NT2/D1 (cell line): Measurements from ENCODE around the gene MAS1L.

Source experiments
- DNase-seq: peaks from one replicate; pipeline ENCODE4 v3.0.0-alpha.2; 2011; ENCODE audit warnings: low read depth, low spot score
- H3K27me3 ChIP-seq: 2 replicates; pipeline ENCODE4 v1.6.0; 2011; ENCODE audit warnings: mild to moderate bottlenecking; ENCODE audit not compliant: insufficient read length, insufficient read depth
- H3K36me3 ChIP-seq: 2 replicates; pipeline ENCODE4 v1.6.1; 2011; ENCODE audit warnings: mild to moderate bottlenecking, low read length, mixed read lengths; ENCODE audit not compliant: insufficient read depth, insufficient read length
- H3K4me1 ChIP-seq: 2 replicates; pipeline ENCODE4 v1.5.1; 2011; ENCODE audit not compliant: insufficient read depth, insufficient read length
- H3K4me3 ChIP-seq: 2 replicates; pipeline ENCODE4 v1.5.1; 2011; ENCODE audit warnings: low read depth; ENCODE audit not compliant: insufficient read length
- H3K9ac ChIP-seq: 2 replicates; pipeline ENCODE4 v1.6.0; 2011; ENCODE audit warnings: low read depth; ENCODE audit not compliant: insufficient read length
- H3K9me3 ChIP-seq: 2 replicates; pipeline ENCODE4 v1.5.1; 2011; ENCODE audit warnings: mild to moderate bottlenecking, low read length; ENCODE audit not compliant: insufficient read depth
- SUZ12 ChIP-seq: IDR thresholded peaks from 2 replicates; pipeline ENCODE4 v1.6.1; 2011; ENCODE audit not compliant: insufficient read length, insufficient read depth; ENCODE audit errors: extremely low read depth
- YY1 ChIP-seq: IDR thresholded peaks from 2 replicates; pipeline ENCODE4 v1.6.1; 2011; ENCODE audit not compliant: insufficient read length, insufficient read depth
- ZNF274 ChIP-seq: IDR thresholded peaks from 2 replicates; pipeline ENCODE4 v1.6.1; 2011; ENCODE audit warnings: mild to moderate bottlenecking, low read depth, low read length

The MAS1L gene

DNA sequence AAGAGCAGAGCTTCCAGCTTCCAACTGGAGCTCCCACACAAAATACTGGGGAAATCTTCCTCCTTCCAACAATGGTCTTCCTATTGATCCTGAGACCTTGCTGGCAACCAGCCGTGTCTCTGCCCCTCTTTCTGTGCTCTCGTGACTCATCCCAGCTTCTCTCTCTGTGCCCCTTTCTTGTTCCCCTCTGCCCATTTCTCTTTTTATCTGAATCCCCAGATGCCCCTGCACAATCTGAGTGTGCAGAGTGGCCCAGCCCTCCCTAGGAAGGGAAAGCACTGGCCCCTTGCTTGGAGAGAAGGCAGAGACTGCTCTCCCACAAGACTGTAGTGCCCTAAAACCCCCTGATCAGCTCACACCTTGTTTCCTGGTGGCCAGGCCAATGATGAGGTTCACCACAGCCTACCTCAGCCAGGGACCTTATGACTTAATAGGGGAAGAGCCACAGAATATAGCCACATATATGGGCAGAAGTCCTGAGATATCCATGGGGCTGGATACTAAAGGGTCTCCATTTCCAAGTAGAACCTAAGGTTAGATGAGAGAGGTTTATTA is 23.1 kb upstream of the MAS1L start:
- no peak for TF ChIP-seq ZNF274
- no peak for TF ChIP-seq SUZ12
- no peak for TF ChIP-seq YY1
- Histone ChIP-seq H3K9ac (no peak overlapping the region), H3K36me3 (no peaks in the 10 kb centered on the region), H3K27me3 (no peaks in the 10 kb centered on the region), H3K4me3 (no peak overlapping the region), H3K9me3 (no peaks in the 10 kb centered on the region; the same call in 1 of the 2 replicates), H3K4me1 (no peaks in the 10 kb centered on the region)
- no peak for DNase-seq

DNA sequence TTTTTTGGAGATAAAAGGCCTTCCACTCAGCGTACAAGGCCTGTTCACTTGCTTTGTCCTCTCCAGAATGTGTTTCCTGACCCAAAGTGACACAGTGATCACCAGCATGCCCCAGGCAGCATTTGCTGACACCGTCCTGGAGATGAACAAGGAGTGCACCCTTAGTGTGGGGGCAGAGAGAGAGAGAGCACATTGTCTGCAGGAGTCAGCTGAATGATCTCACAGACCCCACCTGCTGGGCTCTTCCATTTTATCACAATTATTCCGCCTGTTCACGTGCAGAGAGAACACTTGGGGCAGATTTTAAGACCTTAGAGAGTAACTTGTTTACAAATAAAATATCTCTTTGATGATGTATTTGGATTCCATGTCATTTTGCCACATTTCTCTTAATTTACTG is 22.4 kb upstream of the MAS1L start:
- no peak for TF ChIP-seq SUZ12
- no peak for TF ChIP-seq YY1
- TF ChIP-seq ZNF274, result no peak

DNA sequence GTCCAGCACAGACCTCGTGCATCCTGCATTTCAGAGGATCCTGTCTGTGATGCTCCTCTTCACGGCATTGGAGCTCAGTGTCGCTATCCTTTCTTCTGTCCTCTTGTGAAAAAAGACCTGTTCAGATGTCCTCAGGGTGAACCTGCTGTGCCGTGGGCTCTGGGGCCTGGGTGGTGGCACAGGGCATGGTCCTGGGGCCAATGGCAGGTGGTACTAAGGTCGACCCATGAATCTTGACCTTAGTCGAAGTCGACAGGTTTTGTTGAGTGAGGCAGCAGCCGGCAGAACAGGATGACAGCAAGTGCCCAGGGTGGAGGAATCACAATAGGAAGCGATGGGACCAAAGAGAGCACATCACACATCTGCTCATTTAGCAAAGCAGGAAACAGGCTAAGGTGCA is 22.0 kb upstream of the MAS1L start:
- no peaks in the 10 kb centered on the region; the same call in 1 of the 2 replicates for H3K9me3 ChIP-seq
- no peak overlapping the region for H3K4me3 ChIP-seq
- H3K9ac ChIP-seq, result no peak overlapping the region
- TF ChIP-seq ZNF274 (no peak), YY1 (no peak), SUZ12 (no peak)
- H3K36me3 ChIP-seq, result no peaks in the 10 kb centered on the region
- no peak for DNase-seq
- H3K4me1 ChIP-seq, result no peaks in the 10 kb centered on the region
- no peaks in the 10 kb centered on the region for H3K27me3 ChIP-seq

More for the DNA sequence above, 22.4 kb upstream of the MAS1L start:
- Histone ChIP-seq H3K4me1 (no peaks in the 10 kb centered on the region), H3K27me3 (no peaks in the 10 kb centered on the region), H3K9me3 (no peaks in the 10 kb centered on the region; the same call in 1 of the 2 replicates), H3K36me3 (no peaks in the 10 kb centered on the region), H3K9ac (no peak overlapping the region), H3K4me3 (no peak overlapping the region)
- DNase-seq, result no peak

DNA sequence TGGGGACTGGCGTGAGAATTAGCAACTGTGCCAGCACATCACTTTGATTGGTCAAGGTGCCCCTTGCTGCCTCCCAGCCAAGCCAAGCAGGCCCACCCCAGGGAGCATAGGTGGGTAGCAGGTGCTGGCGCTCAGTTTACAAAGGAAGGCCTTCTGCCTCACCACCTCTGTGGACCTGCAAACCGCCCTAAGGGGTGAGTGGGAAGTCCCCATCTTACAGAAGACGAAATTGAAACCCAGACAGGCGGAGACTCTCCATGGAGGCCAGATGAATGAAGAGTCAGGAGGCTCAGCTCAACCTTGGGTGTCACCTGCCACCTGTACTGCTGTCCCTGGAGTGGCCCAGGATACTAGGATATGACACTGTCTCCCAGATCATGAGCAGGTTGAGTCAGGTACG is 21.5 kb upstream of the MAS1L start:
- H3K27me3 ChIP-seq, result no peaks in the 10 kb centered on the region
- no peaks in the 10 kb centered on the region for H3K36me3 ChIP-seq
- no peak overlapping the region for H3K9ac ChIP-seq
- H3K4me1 ChIP-seq, result no peaks in the 10 kb centered on the region
- TF ChIP-seq ZNF274 (no peak), YY1 (no peak), SUZ12 (no peak)
- H3K4me3 ChIP-seq, result no peak overlapping the region
- DNase-seq, result no peak
- no peaks in the 10 kb centered on the region; the same call in 1 of the 2 replicates for H3K9me3 ChIP-seq

GRCh38 chr6:29507319-29507718 is 19.6 kb upstream of the MAS1L start:
- Histone ChIP-seq H3K36me3 (no peaks in the 10 kb centered on the region), H3K4me3 (no peak overlapping the region), H3K27me3 (no peaks in the 10 kb centered on the region), H3K4me1 (no peaks in the 10 kb centered on the region), H3K9me3 (no peaks in the 10 kb centered on the region), H3K9ac (no peak overlapping the region)
- DNase-seq, result no peak
- TF ChIP-seq ZNF274 (no peak), YY1 (no peak), SUZ12 (no peak)

GRCh38 chr6:29506446-29507067 is 18.8 kb upstream of the MAS1L start:
- no peak for DNase-seq
- no peaks in the 10 kb centered on the region for H3K27me3 ChIP-seq
- no peak overlapping the region for H3K4me3 ChIP-seq
- H3K4me1 ChIP-seq, result no peaks in the 10 kb centered on the region
- no peak overlapping the region for H3K9ac ChIP-seq
- no peaks in the 10 kb centered on the region for H3K9me3 ChIP-seq
- TF ChIP-seq YY1 (no peak), ZNF274 (no peak), SUZ12 (no peak)
- no peaks in the 10 kb centered on the region for H3K36me3 ChIP-seq

DNA sequence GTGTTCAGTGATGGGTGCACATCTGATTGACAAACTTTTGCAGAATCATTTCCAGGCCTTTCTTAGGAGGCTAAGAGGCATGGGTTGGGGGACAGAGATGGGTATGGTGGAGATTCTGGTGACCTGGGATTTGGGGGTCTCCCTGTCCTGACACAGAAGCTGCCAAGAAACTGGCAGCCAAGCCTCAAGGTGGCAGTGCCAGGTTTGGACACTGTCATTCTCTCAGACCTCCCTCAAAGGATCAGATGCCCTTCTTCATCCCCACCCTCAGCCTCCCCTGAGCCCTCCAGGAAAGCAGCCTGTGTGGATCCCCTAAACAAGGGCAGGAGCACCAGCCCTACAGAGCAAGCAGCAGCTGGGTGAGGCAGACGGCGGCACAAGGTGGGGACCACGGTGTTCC is 18.1 kb upstream of the MAS1L start:
- TF ChIP-seq SUZ12, result no peak
- TF ChIP-seq ZNF274, result no peak
- TF ChIP-seq YY1, result no peak

More for the DNA sequence above, 18.1 kb upstream of the MAS1L start:
- Histone ChIP-seq H3K4me1 (no peaks in the 10 kb centered on the region), H3K36me3 (no peaks in the 10 kb centered on the region), H3K9me3 (no peaks in the 10 kb centered on the region), H3K27me3 (no peaks in the 10 kb centered on the region), H3K9ac (no peak overlapping the region), H3K4me3 (no peak overlapping the region)
- no peak for DNase-seq
